ENCODE results near the gene RHBDF1.
"Not testable (repeated sequence)": the region's sequence is repeated elsewhere in the genome, so short reads cannot be mapped to it uniquely, and the experiment has no call there.

Gene RHBDF1

GRCh38 chr16:25926-26348, 46.5 kb downstream of the RHBDF1 start:
- not testable (repeated sequence) for H3K27me3 ChIP-seq; H3K4me3 ChIP-seq (ENCODE audit: low read depth in 1 of 2, low read length in 1 of 2); H3K9me3 ChIP-seq; H3K4me1 ChIP-seq (ENCODE audit: control insufficient read depth in 1 of 2, insufficient read depth in 1 of 2, low read depth in 1 of 2, low read length in 1 of 2); H3K36me3 ChIP-seq; H3K27ac ChIP-seq

- H3K36me3 ChIP-seq; H3K4me1 ChIP-seq (ENCODE audit: control insufficient read depth in 1 of 2, insufficient read depth in 1 of 2, low read depth in 1 of 2, low read length in 1 of 2); H3K9me3 ChIP-seq: not testable (repeated sequence)
Observed at GRCh38 chr16:24151-24550, 48.3 kb downstream of the RHBDF1 start.

GRCh38 chr16:20886-21285, 51.5 kb downstream of the RHBDF1 start:
- H3K27ac ChIP-seq; H3K4me1 ChIP-seq (ENCODE audit: control insufficient read depth in 1 of 2, insufficient read depth in 1 of 2, low read depth in 1 of 2, low read length in 1 of 2); H3K9me3 ChIP-seq; H3K27me3 ChIP-seq; H3K36me3 ChIP-seq; H3K4me3 ChIP-seq (ENCODE audit: low read depth in 1 of 2, low read length in 1 of 2): not testable (repeated sequence)

More at GRCh38 chr16:24151-24550, 48.3 kb downstream of the RHBDF1 start:
- H3K27ac ChIP-seq; H3K4me3 ChIP-seq (ENCODE audit: low read depth in 1 of 2, low read length in 1 of 2); H3K27me3 ChIP-seq: not testable (repeated sequence)

GRCh38 chr16:17062-17765, 55.2 kb downstream of the RHBDF1 start:
- H3K27ac ChIP-seq; H3K4me1 ChIP-seq (ENCODE audit: control insufficient read depth in 1 of 2, insufficient read depth in 1 of 2, low read depth in 1 of 2, low read length in 1 of 2); H3K4me3 ChIP-seq (ENCODE audit: low read depth in 1 of 2, low read length in 1 of 2); H3K9me3 ChIP-seq; H3K27me3 ChIP-seq; H3K36me3 ChIP-seq: not testable (repeated sequence)

- H3K36me3 ChIP-seq; H3K27ac ChIP-seq; H3K4me1 ChIP-seq (ENCODE audit: control insufficient read depth in 1 of 2, insufficient read depth in 1 of 2, low read depth in 1 of 2, low read length in 1 of 2); H3K9me3 ChIP-seq; H3K4me3 ChIP-seq (ENCODE audit: low read depth in 1 of 2, low read length in 1 of 2); H3K27me3 ChIP-seq: not testable (repeated sequence)
- TF ChIP-seq CTCF (IDR thresholded peaks at IDR 0.05), result peak; percentile 58
Observed at GRCh38 chr16:10772-11171, 61.7 kb downstream of the RHBDF1 start.

- no peak for TF ChIP-seq CTCF (IDR thresholded peaks at IDR 0.05)
- Histone ChIP-seq H3K36me3 (no peaks in the 10 kb centered on the region), H3K27ac (no peak overlapping the region), H3K9me3 (no peaks in the 10 kb centered on the region), H3K4me3 (ENCODE audit: low read depth in 1 of 2, low read length in 1 of 2) (peak overlapping the region in 1 of 2 experiments; percentile 15), H3K4me1 (ENCODE audit: control insufficient read depth in 1 of 2, insufficient read depth in 1 of 2, low read depth in 1 of 2, low read length in 1 of 2) (no peaks in the 10 kb centered on the region), H3K27me3 (no peaks in the 10 kb centered on the region)
Observed at GRCh38 chr16:9903-10665, 62.3 kb downstream of the RHBDF1 start.

Data from neutrophil (primary cell).